WTC11 (cell line): ENCODE data around the gene THEM5. TPM values are rescaled to one million over a fixed set of nuclear protein-coding genes. Genes with fewer than 3 reads are reported as not detected.

Experiments used
- ATAC-seq: fragments of 200-7000 bp; cut with Tn5 transposase; 2 replicates; pipeline ENCODE4 v1.10.0; 2021; ENCODE audit warnings: mild to moderate bottlenecking, moderate library complexity
- CTCF ChIA-PET: fragments of 300-600 bp; sonication (Branson Sonifier 250); formaldehyde crosslinking; loops from one replicate; lab custom pipeline; 2021; ENCODE audit warnings: antibody characterized with exemption; lab: Charles Lee
- POLR2A ChIA-PET: fragments of 350-600 bp; sonication (Branson Sonifier 250); formaldehyde crosslinking; loops from one replicate; lab custom pipeline; 2021; ENCODE audit warnings: antibody characterized with exemption; lab: Charles Lee
- DNase-seq: peaks from one replicate; pipeline ENCODE4 v3.0.0; 2021; ENCODE audit warnings: low spot score
- H3K27ac Mint-ChIP-seq: 2 replicates; pipeline ENCODE4 v1.8.0; 2021; ENCODE audit warnings: mixed read lengths
- H3K27me3 Mint-ChIP-seq: 2 replicates; pipeline ENCODE4 v1.8.0; 2021; ENCODE audit warnings: low read depth, mild to moderate bottlenecking, moderate library complexity, mixed read lengths
- H3K36me3 Mint-ChIP-seq: 2 replicates; pipeline ENCODE4 v1.8.0; 2021; ENCODE audit warnings: mixed read lengths
- H3K4me1 Mint-ChIP-seq: 2 replicates; pipeline ENCODE4 v1.8.0; 2022; ENCODE audit warnings: mixed read lengths
- H3K4me3 Mint-ChIP-seq: 2 replicates; pipeline ENCODE4 v1.8.0; 2021; ENCODE audit warnings: mild to moderate bottlenecking, moderate library complexity, mixed read lengths
- H3K9me3 Mint-ChIP-seq: 2 replicates; pipeline ENCODE4 v1.8.0; 2021; ENCODE audit warnings: mixed read lengths
- CDX4 ChIP-seq: fragments of 250-450 bp; sonication (Bioruptor Pico); IDR thresholded peaks from 2 replicates; pipeline ENCODE4 v1.9.0; 2021; ENCODE audit warnings: moderate library complexity, mild to moderate bottlenecking, inconsistent platforms, borderline replicate concordance
- CREM ChIP-seq: sonication (generic); formaldehyde crosslinking; IDR thresholded peaks from 2 replicates; pipeline ENCODE4 v1.8.1; 2022; ENCODE audit warnings: mild to moderate bottlenecking, missing genetic modification reagents, moderate library complexity
- E2F4 ChIP-seq: sonication (generic); formaldehyde crosslinking; IDR thresholded peaks from 2 replicates; pipeline ENCODE4 v1.8.1; 2022; ENCODE audit warnings: low read depth, mild to moderate bottlenecking, moderate library complexity, missing genetic modification reagents, borderline replicate concordance
- FOXP4 ChIP-seq: sonication (generic); formaldehyde crosslinking; IDR thresholded peaks from 2 replicates; pipeline ENCODE4 v1.8.0; 2022; ENCODE audit warnings: mild to moderate bottlenecking, missing genetic modification reagents
- HMGA2 ChIP-seq: fragments of 250-450 bp; sonication (Bioruptor Pico); IDR thresholded peaks from 2 replicates; pipeline ENCODE4 v1.4.0; 2021; ENCODE audit warnings: mild to moderate bottlenecking, moderate library complexity
- HMGXB4 ChIP-seq: sonication (generic); formaldehyde crosslinking; IDR thresholded peaks from 2 replicates; pipeline ENCODE4 v1.8.1; 2023; ENCODE audit warnings: mild to moderate bottlenecking, moderate library complexity, missing genetic modification reagents
- JUN ChIP-seq: sonication (generic); formaldehyde crosslinking; IDR thresholded peaks from 2 replicates; pipeline ENCODE4 v1.8.0; 2023; ENCODE audit warnings: mild to moderate bottlenecking, missing genetic modification reagents
- STAT6 ChIP-seq: sonication (generic); formaldehyde crosslinking; conservative IDR thresholded peaks from 2 replicates; pipeline ENCODE4 v1.8.1; 2023; ENCODE audit warnings: mild to moderate bottlenecking, low read depth, missing genetic modification reagents, moderate library complexity
- ZMAT4 ChIP-seq: fragments of 250-450 bp; sonication (Bioruptor Pico); IDR thresholded peaks from 2 replicates; pipeline ENCODE4 v1.9.0; 2021; ENCODE audit warnings: mild to moderate bottlenecking
- ZNF121 ChIP-seq: sonication (generic); formaldehyde crosslinking; IDR thresholded peaks from 2 replicates; pipeline ENCODE4 v1.8.0; 2023; ENCODE audit warnings: missing genetic modification reagents
- ZNF138 ChIP-seq: sonication (generic); formaldehyde crosslinking; conservative IDR thresholded peaks from 2 replicates; pipeline ENCODE4 v1.8.1; 2022; ENCODE audit warnings: mild to moderate bottlenecking, moderate library complexity, missing genetic modification reagents
- ZNF281 ChIP-seq: sonication (generic); formaldehyde crosslinking; IDR thresholded peaks from 2 replicates; pipeline ENCODE4 v1.8.0; 2023; ENCODE audit warnings: mild to moderate bottlenecking, missing genetic modification reagents
- ZNF423 ChIP-seq: fragments of 250-450 bp; sonication (Bioruptor Pico); IDR thresholded peaks from 2 replicates; pipeline ENCODE4 v2.1.2; 2022; ENCODE audit warnings: mild to moderate bottlenecking, moderate library complexity
- ZNF512 ChIP-seq: sonication (generic); formaldehyde crosslinking; IDR thresholded peaks from 2 replicates; pipeline ENCODE4 v1.8.1; 2022; ENCODE audit warnings: missing genetic modification reagents, borderline replicate concordance
- ZNF671 ChIP-seq: fragments of 250-450 bp; sonication (Bioruptor Pico); IDR thresholded peaks from 2 replicates; pipeline ENCODE4 v1.8.0; 2021; ENCODE audit warnings: mild to moderate bottlenecking
- total RNA-seq: library from RNA; stranded (reverse); gene quantifications from 3 replicates; pipeline ENCODE4 v1.2.3, GENCODE V29; 2021

THEM5 gene
- total RNA-seq, 1 experiment from 2014 or later = not detected

- TF ChIP-seq ZNF138 (CRISPR knock-in tag) (no peak), ZNF423 (no peak), CREM (CRISPR knock-in tag) (no peak), E2F4 (CRISPR knock-in tag) (no peak), CDX4 (CRISPR knock-in tag) (no peak), ZNF281 (CRISPR knock-in tag) (no peak), ZMAT4 (CRISPR knock-in tag) (no peak)
- no peak for ATAC-seq
- Mint-ChIP-seq H3K36me3 (no peaks in the 10 kb centered on the region), H3K4me3 (no peak overlapping the region), H3K27me3 (no peaks in the 10 kb centered on the region), H3K27ac (no peak overlapping the region), H3K4me1 (peaks cover 7% of the 10 kb centered on the region), H3K9me3 (no peaks in the 10 kb centered on the region)
- ChIA-PET POLR2A (no interaction called here), CTCF (no interaction called here)
- no peak for DNase-seq
Observed at GRCh38 chr1:151819227-151819835, 34.2 kb downstream of the THEM5 start.

- H3K4me1 Mint-ChIP-seq = peaks cover 3% of the 10 kb centered on the region; the same call in 1 of the 2 replicates
- DNase-seq (no peak), ATAC-seq (no peak)
- TF ChIP-seq FOXP4 (CRISPR knock-in tag) (no peak), HMGA2 (no peak), ZNF121 (CRISPR knock-in tag) (no peak), STAT6 (CRISPR knock-in tag) (no peak), JUN (CRISPR knock-in tag) (no peak), HMGXB4 (no peak), ZNF671 (CRISPR knock-in tag) (no peak), CREM (CRISPR knock-in tag) (no peak), ZNF512 (CRISPR knock-in tag) (no peak)
- POLR2A ChIA-PET = interaction anchor here (0.6 kb wide), 1 partner anchor 399 kb away, joined by 3 read pairs; no protein-coding TSS in a partner anchor
- H3K36me3 Mint-ChIP-seq = no peaks in the 10 kb centered on the region
- H3K27me3 Mint-ChIP-seq = no peaks in the 10 kb centered on the region
- H3K27ac Mint-ChIP-seq = no peak overlapping the region
- H3K4me3 Mint-ChIP-seq = no peak overlapping the region
- CTCF ChIA-PET = no interaction called here
- H3K9me3 Mint-ChIP-seq = no peaks in the 10 kb centered on the region
Observed at GRCh38 chr1:151817353-151817730, 36.2 kb downstream of the THEM5 start.
